Stimulated activated CD4-positive, alpha-beta T cell treated with anti-CD3 and anti-CD28 coated beads, TNF-alpha, amount 100 ng/mL, for 24 hours (primary cell): ENCODE measurements around the gene ZBED6.

Source experiments
- DNase-seq, 3 experiments: peaks; one replicate each; pipeline ENCODE4 v3.0.0-alpha.2; 2020; ENCODE audit warnings: low read depth in 3 of 3

The ZBED6 gene

DNA sequence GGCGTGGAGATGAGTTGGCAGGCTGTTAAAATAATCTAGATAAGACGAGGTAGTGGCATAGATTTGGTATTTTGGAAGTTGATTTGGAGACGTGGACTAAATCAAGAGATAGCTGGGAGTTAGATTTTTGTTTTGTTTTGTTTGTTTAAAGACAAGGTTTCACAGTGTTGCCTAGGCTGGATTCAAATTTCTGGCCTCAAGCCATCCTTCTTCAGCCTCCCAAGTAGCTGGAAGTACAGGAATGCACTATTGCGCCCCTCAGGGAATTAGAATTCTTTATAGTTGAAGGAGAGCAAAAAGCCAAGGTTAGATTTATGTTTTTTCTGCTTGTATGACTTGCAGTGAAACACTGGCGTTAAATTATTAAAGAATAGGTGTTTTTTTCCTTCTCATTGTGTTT, 43.7 kb downstream of the ZBED6 start:
- DNase-seq: no peak

GRCh38 chr1:203840208-203840808, 44.9 kb downstream of the ZBED6 start:
- no peak for DNase-seq

- no peak for DNase-seq
These were observed 47.1 kb downstream of the ZBED6 start for GRCh38 chr1:203842559-203842876.

DNA sequence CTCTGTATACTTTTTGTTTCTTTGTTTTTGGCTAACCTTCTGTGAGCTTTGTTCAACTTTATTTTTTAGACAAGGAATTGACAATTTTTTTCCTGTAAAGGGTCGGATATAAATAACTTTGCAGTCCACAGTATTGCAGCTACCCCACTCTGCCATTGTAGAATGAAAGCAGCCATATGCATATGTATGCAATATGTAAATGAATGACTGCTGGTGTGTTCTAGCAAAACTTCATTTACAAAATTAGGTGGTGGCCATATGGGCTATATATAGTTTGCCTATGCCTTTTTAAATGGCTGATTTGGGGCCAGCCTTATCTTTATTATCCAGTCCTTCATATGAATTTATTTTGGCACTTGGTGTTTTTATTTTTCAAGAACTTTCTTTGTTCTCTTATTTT, 48.0 kb downstream of the ZBED6 start:
- DNase-seq: no peak
